HEK293 (cell line): Measurements from ENCODE around the gene PSMF1.

Experiments
- CTCF ChIA-PET: fragments of 350-600 bp; formaldehyde crosslinking; extraction: SDS; loops from one replicate; lab custom pipeline; 2021; ENCODE audit warnings: antibody characterized with exemption; lab: Yijun Ruan, JAX
- POLR2A ChIA-PET: fragments of 300-600 bp; formaldehyde crosslinking; extraction: SDS; loops from one replicate; lab custom pipeline; 2020; ENCODE audit warnings: antibody characterized with exemption, inconsistent platforms; lab: Yijun Ruan, JAX
- H3K27ac ChIP-seq: fragments of 200-500 bp; sonication (Bioruptor generic); 2 replicates; pipeline ENCODE4 v1.5.1; 2014; ENCODE audit warnings: low read depth, low read length, control low read depth, inconsistent platforms; ENCODE audit errors: extremely low read depth
- H3K36me3 ChIP-seq, 2 experiments: fragments of 200-500 bp in 1 of 2; sonication (Bioruptor generic) in 1 of 2; 1 replicate in 1 of 2; 2 replicates in 1 of 2; pipeline ENCODE4 v1.5.1; 2014 to 2017; ENCODE audit warnings: inconsistent platforms in 2 of 2, low read length in 2 of 2; ENCODE audit not compliant: control insufficient read depth in 2 of 2, insufficient read depth in 1 of 2
- H3K4me1 ChIP-seq: fragments of 200-500 bp; sonication (Bioruptor generic); 2 replicates; pipeline ENCODE4 v1.5.1; 2014; ENCODE audit warnings: mild to moderate bottlenecking, low read length, inconsistent platforms; ENCODE audit not compliant: control insufficient read depth, insufficient read depth
- H3K4me3 ChIP-seq: 2 replicates; pipeline ENCODE4 v1.5.1; 2011; ENCODE audit warnings: low read depth, mild to moderate bottlenecking, control low read depth, low read length, moderate library complexity
- H3K9me3 ChIP-seq: fragments of 200-500 bp; sonication (Bioruptor generic); 2 replicates; pipeline ENCODE4 v1.5.1; 2014; ENCODE audit warnings: low read depth, low read length, inconsistent platforms; ENCODE audit not compliant: control insufficient read depth, insufficient read depth
- PATZ1 ChIP-seq: fragments of 450-650 bp; formaldehyde crosslinking; IDR thresholded peaks from 2 replicates; pipeline ENCODE4 v1.5.1; 2016; ENCODE audit warnings: missing biosample characterization, missing genetic modification characterization
- SALL2 ChIP-seq: fragments of 450-650 bp; formaldehyde crosslinking; IDR thresholded peaks from 2 replicates; pipeline ENCODE4 v1.5.0; 2017; ENCODE audit warnings: missing biosample characterization, mild to moderate bottlenecking, missing genetic modification characterization, borderline replicate concordance
- ZBTB1 ChIP-seq: fragments of 450-650 bp; formaldehyde crosslinking; IDR thresholded peaks from 2 replicates; pipeline ENCODE4 v1.5.1; 2016; ENCODE audit warnings: missing biosample characterization, missing genetic modification characterization
- ZBTB11 ChIP-seq: fragments of 450-650 bp; formaldehyde crosslinking; conservative IDR thresholded peaks from 2 replicates; pipeline ENCODE4 v1.5.1; 2016; ENCODE audit warnings: low read depth, missing biosample characterization, missing genetic modification characterization
- ZNF138 ChIP-seq: fragments of 450-650 bp; formaldehyde crosslinking; IDR thresholded peaks from 2 replicates; pipeline ENCODE4 v1.5.1; 2016; ENCODE audit warnings: missing biosample characterization, missing genetic modification characterization, borderline replicate concordance
- ZNF2 ChIP-seq: fragments of 450-650 bp; formaldehyde crosslinking; IDR thresholded peaks from 2 replicates; pipeline ENCODE4 v1.5.1; 2016; ENCODE audit warnings: missing biosample characterization, missing genetic modification characterization
- ZNF24 ChIP-seq: fragments of 450-650 bp; formaldehyde crosslinking; IDR thresholded peaks from 2 replicates; pipeline ENCODE4 v1.5.1; 2016; ENCODE audit warnings: missing biosample characterization, missing genetic modification characterization
- ZNF324 ChIP-seq: fragments of 450-650 bp; formaldehyde crosslinking; IDR thresholded peaks from 2 replicates; pipeline ENCODE4 v1.5.1; 2016; ENCODE audit warnings: missing biosample characterization, missing genetic modification characterization
- ZNF350 ChIP-seq: fragments of 450-650 bp; formaldehyde crosslinking; IDR thresholded peaks from 2 replicates; pipeline ENCODE4 v1.5.0; 2017; ENCODE audit warnings: missing biosample characterization, mild to moderate bottlenecking, missing genetic modification characterization
- ZNF449 ChIP-seq: fragments of 450-650 bp; formaldehyde crosslinking; IDR thresholded peaks from 2 replicates; pipeline ENCODE4 v1.5.1; 2017; ENCODE audit warnings: missing biosample characterization, mild to moderate bottlenecking, missing genetic modification characterization, moderate library complexity
- ZNF513 ChIP-seq: fragments of 450-650 bp; IDR thresholded peaks from 2 replicates; pipeline ENCODE4 v1.5.1; 2018; ENCODE audit warnings: missing biosample characterization, missing genetic modification characterization
- ZNF521 ChIP-seq: fragments of 450-650 bp; formaldehyde crosslinking; IDR thresholded peaks from 2 replicates; pipeline ENCODE4 v1.5.1; 2017; ENCODE audit warnings: missing biosample characterization, mild to moderate bottlenecking, missing genetic modification characterization
- ZNF555 ChIP-seq: fragments of 450-650 bp; formaldehyde crosslinking; conservative IDR thresholded peaks from 2 replicates; pipeline ENCODE4 v1.5.1; 2017; ENCODE audit warnings: missing biosample characterization, mild to moderate bottlenecking, missing genetic modification characterization, inconsistent platforms
- ZNF560 ChIP-seq: fragments of 450-650 bp; formaldehyde crosslinking; IDR thresholded peaks from 2 replicates; pipeline ENCODE4 v1.5.1; 2017; ENCODE audit warnings: missing biosample characterization, missing genetic modification characterization, borderline replicate concordance
- ZNF561 ChIP-seq: fragments of 450-650 bp; IDR thresholded peaks from 2 replicates; pipeline ENCODE4 v1.5.1; 2018; ENCODE audit warnings: missing biosample characterization, missing genetic modification characterization, borderline replicate concordance
- ZNF580 ChIP-seq: fragments of 450-650 bp; formaldehyde crosslinking; IDR thresholded peaks from 2 replicates; pipeline ENCODE4 v1.5.1; 2016; ENCODE audit warnings: missing biosample characterization, missing genetic modification characterization
- ZNF658 ChIP-seq: fragments of 450-650 bp; formaldehyde crosslinking; IDR thresholded peaks from 2 replicates; pipeline ENCODE4; 2016; ENCODE audit warnings: missing biosample characterization, missing genetic modification characterization
- ZNF677 ChIP-seq: fragments of 450-650 bp; IDR thresholded peaks from 2 replicates; pipeline ENCODE4 v1.5.0; 2018; ENCODE audit warnings: missing biosample characterization, mild to moderate bottlenecking, missing genetic modification characterization, moderate library complexity
- ZNF777 ChIP-seq: fragments of 450-650 bp; formaldehyde crosslinking; IDR thresholded peaks from 2 replicates; pipeline ENCODE4 v1.5.1; 2017; ENCODE audit warnings: missing biosample characterization, missing genetic modification characterization, borderline replicate concordance
- ZNF785 ChIP-seq: fragments of 450-650 bp; formaldehyde crosslinking; IDR thresholded peaks from 2 replicates; pipeline ENCODE4 v1.5.1; 2016; ENCODE audit warnings: missing biosample characterization, missing genetic modification characterization
- ZSCAN23 ChIP-seq: fragments of 450-650 bp; formaldehyde crosslinking; IDR thresholded peaks from 2 replicates; pipeline ENCODE4 v1.5.1; 2016; ENCODE audit warnings: missing biosample characterization, missing genetic modification characterization

Gene PSMF1

GRCh38 chr20:1207293-1207878 is 89.0 kb downstream of the PSMF1 start:
- no peaks in the 10 kb centered on the region for H3K36me3 ChIP-seq
- POLR2A ChIA-PET: no interaction called here
- no peaks in the 10 kb centered on the region for H3K9me3 ChIP-seq
- TF ChIP-seq ZNF2 (tag by site-specific recombination) (no peak), ZNF777 (tag by site-specific recombination) (no peak), ZBTB11 (tag by site-specific recombination) (no peak), ZNF561 (no peak), ZNF580 (tag by site-specific recombination) (no peak), ZNF658 (tag by site-specific recombination) (no peak), ZNF555 (tag by site-specific recombination) (no peak), ZNF324 (no peak), ZNF138 (no peak)
- TF ChIP-seq, all 188 proteins: peak for 0
- no peak overlapping the region for H3K4me3 ChIP-seq
- no peaks in the 10 kb centered on the region for H3K4me1 ChIP-seq
- CTCF ChIA-PET: interaction anchor here (0.6 kb wide), 1 partner anchor 392 kb away, joined by 3 read pairs; no protein-coding TSS in a partner anchor
- H3K27ac ChIP-seq: no peak overlapping the region

- peak; percentile 93 for TF ChIP-seq ZNF449 (tag by site-specific recombination)
- TF ChIP-seq ZNF350 (tag by site-specific recombination): no peak
- POLR2A ChIA-PET: no interaction called here
- H3K27ac ChIP-seq: no peak overlapping the region
- no peaks in the 10 kb centered on the region for H3K36me3 ChIP-seq
- H3K4me3 ChIP-seq: no peak overlapping the region
- CTCF ChIA-PET: interaction anchor here (0.5 to 4.3 kb wide), 11 partner anchors 18 to 815 kb away, joined by 3 to 18 read pairs (median 3); partner anchors contain the start of gene NSFL1C
- no peaks in the 10 kb centered on the region for H3K9me3 ChIP-seq
- H3K4me1 ChIP-seq: no peaks in the 10 kb centered on the region
These were observed 91.3 kb downstream of the PSMF1 start for GRCh38 chr20:1209447-1210387.

- Histone ChIP-seq H3K4me3 (no peak overlapping the region), H3K4me1 (no peaks in the 10 kb centered on the region), H3K27ac (no peak overlapping the region), H3K9me3 (no peaks in the 10 kb centered on the region), H3K36me3 (no peaks in the 10 kb centered on the region)
- CTCF ChIA-PET: interaction anchor here (0.5 to 4.3 kb wide), 12 partner anchors 19 to 815 kb away, joined by 3 to 18 read pairs (median 4); partner anchors contain the start of gene NSFL1C
- POLR2A ChIA-PET: no interaction called here
- no peak for TF ChIP-seq SALL2 (tag by site-specific recombination)
- TF ChIP-seq ZNF513 (tag by site-specific recombination): no peak
- no peak for TF ChIP-seq ZNF521 (tag by site-specific recombination)
- TF ChIP-seq ZNF24: no peak
- no peak for TF ChIP-seq ZNF677 (tag by site-specific recombination)
- TF ChIP-seq ZSCAN23: no peak
- TF ChIP-seq ZNF785 (tag by site-specific recombination): no peak
- no peak for TF ChIP-seq PATZ1
- TF ChIP-seq ZNF560: no peak
- no peak for TF ChIP-seq ZBTB1 (tag by site-specific recombination)
These were observed 92.1 kb downstream of the PSMF1 start for GRCh38 chr20:1210501-1210900.
